Adrenal gland (tissue), 12 donors: ENCODE data around the gene NIPBL. TPM values are rescaled to one million over a fixed set of nuclear protein-coding genes. Genes with fewer than 3 reads are reported as not detected.

Source experiments
- DNase-seq, 7 donors: peaks; one replicate each; pipeline ENCODE4 v3.0.0-alpha.2; 2019 to 2020
- H3K27ac ChIP-seq, 5 donors: fragments of 200-600 bp; sonication (generic) in 4 of 5; 1 replicate in 3 of 5; 2 replicates in 2 of 5; pipeline versions ENCODE4 v1.5.1 to v1.8.0; 2016 to 2020; ENCODE audit warnings: mild to moderate bottlenecking in 1 of 5
- H3K27me3 ChIP-seq: fragments of 200-600 bp; 2 replicates; pipeline ENCODE4 v1.8.0; 2021
- H3K36me3 ChIP-seq, 2 donors: fragments of 200-600 bp; replicated peaks in 1 of 2; 1 replicate in 1 of 2; 2 replicates in 1 of 2; pipeline versions ENCODE4 v1.5.1 to v1.8.0; 2018 to 2022
- H3K4me1 ChIP-seq, 2 donors: fragments of 200-600 bp; replicated peaks in 1 of 2; 1 replicate in 1 of 2; 2 replicates in 1 of 2; pipeline versions ENCODE4 v1.5.1 to v1.8.0; 2018 to 2021
- H3K4me3 ChIP-seq, 4 donors: fragments of 200-600 bp; sonication (generic) in 3 of 4; one replicate each; pipeline ENCODE4 v1.5.1; 2016 to 2018
- H3K9me3 ChIP-seq, 3 donors: fragments of 200-600 bp; sonication (generic) in 1 of 3; replicated peaks in 1 of 3; 1 replicate in 2 of 3; 2 replicates in 1 of 3; pipeline versions ENCODE4 v1.5.1 to v1.8.0; 2016 to 2021
- POLR2A ChIP-seq, 2 donors: fragments of 450-650 bp; IDR thresholded peaks; one replicate each; pipeline ENCODE4 v1.6.1; 2017; ENCODE audit warnings: antibody characterized with exemption in 2 of 2, mild to moderate bottlenecking in 2 of 2, moderate library complexity in 1 of 2
- WGBS, 4 donors: extraction: QIAGEN DNeasy Blood & Tissue Kit in 2 of 4; methylation state at CpG; one replicate each; pipeline versions ENCODE4 v1.1.5 to v1.1.7; 2013 to 2017; 5-methylcytosine and 5-hydroxymethylcytosine counted together
- intact Hi-C, 2 donors: fragments of 100-400 bp; cut with DNase I; formaldehyde crosslinking; loops; one replicate each; pipeline versions ENCODE4 v1.14.1 to v1.15.0; 2022 to 2023
- polyA plus RNA-seq, 3 donors: library from polyadenylated mRNA; stranded (reverse); fragments of 200-250 nt in 2 of 3; fragments of 350-450 nt in 1 of 3; fragmentation: Illumina TruSeq in 1 of 3; extraction: RNeasy Lipid Tissue Mini Kit (QIAGEN cat#74804) in 1 of 3; gene quantifications; one replicate each; pipeline ENCODE4 v1.2.3, GENCODE V29; 2013 to 2014
- total RNA-seq, 9 donors: library from RNA; depleted of rRNA in 4 of 9; stranded (reverse); fragments of >200 nt in 4 of 9; fragments of 120-200 nt in 1 of 9; fragmentation: NEBNext Ultra II Directional in 1 of 9; extraction: Animal tissue kit (Norgen Biotek cat#: 25700) in 1 of 9; gene quantifications; one replicate each; pipeline versions ENCODE4 v1.1.0 to v1.2.4, GENCODE V29; 2013 to 2023
- TF ChIP-seq, protein P1 (sequence below), 6 experiments: fragments of 450-650 bp in 4 of 6; fragments of 200-600 bp in 2 of 6; sonication (generic) in 1 of 6; IDR thresholded peaks; 1 replicate in 5 of 6; 2 replicates in 1 of 6; pipeline versions ENCODE4 v1.5.1 to v1.8.0; 2016 to 2021; ENCODE audit warnings: antibody characterized with exemption in 6 of 6, mild to moderate bottlenecking in 2 of 6, moderate library complexity in 1 of 6
- donor health status: healthy with polysubstance abuse.
- donor health status: Bipolar disorder and iron deficiency.
- donor health status: DM: yes; HTN: yes; CAD: no.
- donor health status: DM: no; HTN: no; CAD: no.
- donor health status: DM: no; HTN: no; CAD: no.
- donor health status: DM: yes; HTN: yes; CAD: no.

The NIPBL gene
- total and polyA plus RNA-seq, 12 donors = 15.7 to 54.5 (median 41.9) TPM

DNA sequence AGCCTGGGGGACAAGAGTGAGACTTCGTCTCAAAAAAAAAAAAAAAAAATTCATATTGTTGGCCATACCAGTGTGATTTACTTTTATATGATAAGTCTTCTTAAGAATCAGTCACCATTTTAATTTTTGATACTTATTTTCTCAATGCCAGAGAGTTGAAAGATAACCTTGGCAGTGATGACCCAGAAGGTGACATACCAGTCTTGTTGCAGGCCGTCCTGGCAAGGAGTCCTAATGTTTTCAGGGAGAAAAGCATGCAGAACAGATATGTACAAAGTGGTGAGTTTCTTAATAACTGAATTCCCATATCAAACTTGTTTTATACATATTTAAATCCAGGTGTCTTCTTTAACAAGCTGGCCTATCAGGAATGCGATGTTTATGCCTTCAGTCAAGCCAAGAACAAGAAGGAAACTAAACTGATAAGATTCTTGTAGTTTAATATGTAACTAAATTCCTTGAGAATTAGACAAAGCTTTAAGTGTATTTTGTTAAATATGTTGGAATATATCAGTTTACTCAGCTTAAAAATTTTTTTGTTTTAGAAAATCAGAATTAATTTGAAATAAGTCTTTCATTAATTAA lies 81.5 kb downstream of the NIPBL start:
- Histone ChIP-seq H3K4me1 (peaks cover 0 to 20% of the 10 kb centered on the region in 2 donors), H3K27me3 (no peaks in the 10 kb centered on the region), H3K27ac (no peak overlapping the region), H3K36me3 (peaks cover 0 to 12% of the 10 kb centered on the region in 2 donors), H3K4me3 (no peak overlapping the region), H3K9me3 (no peaks in the 10 kb centered on the region)
- DNase-seq = peak in 3 of 7 donors; percentile 17 to 47 (median 24)
- intact Hi-C loops = no loop called here
- WGBS, 4 donors = 61 to 78% (median 66%) methylated on average over 3 of the region's 3 CpGs
- TF ChIP-seq, protein P1, sequence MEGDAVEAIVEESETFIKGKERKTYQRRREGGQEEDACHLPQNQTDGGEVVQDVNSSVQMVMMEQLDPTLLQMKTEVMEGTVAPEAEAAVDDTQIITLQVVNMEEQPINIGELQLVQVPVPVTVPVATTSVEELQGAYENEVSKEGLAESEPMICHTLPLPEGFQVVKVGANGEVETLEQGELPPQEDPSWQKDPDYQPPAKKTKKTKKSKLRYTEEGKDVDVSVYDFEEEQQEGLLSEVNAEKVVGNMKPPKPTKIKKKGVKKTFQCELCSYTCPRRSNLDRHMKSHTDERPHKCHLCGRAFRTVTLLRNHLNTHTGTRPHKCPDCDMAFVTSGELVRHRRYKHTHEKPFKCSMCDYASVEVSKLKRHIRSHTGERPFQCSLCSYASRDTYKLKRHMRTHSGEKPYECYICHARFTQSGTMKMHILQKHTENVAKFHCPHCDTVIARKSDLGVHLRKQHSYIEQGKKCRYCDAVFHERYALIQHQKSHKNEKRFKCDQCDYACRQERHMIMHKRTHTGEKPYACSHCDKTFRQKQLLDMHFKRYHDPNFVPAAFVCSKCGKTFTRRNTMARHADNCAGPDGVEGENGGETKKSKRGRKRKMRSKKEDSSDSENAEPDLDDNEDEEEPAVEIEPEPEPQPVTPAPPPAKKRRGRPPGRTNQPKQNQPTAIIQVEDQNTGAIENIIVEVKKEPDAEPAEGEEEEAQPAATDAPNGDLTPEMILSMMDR (IDR thresholded peaks at IDR 0.05) = no peak
- no peak for TF ChIP-seq POLR2A (IDR thresholded peaks at IDR 0.05)

DNA sequence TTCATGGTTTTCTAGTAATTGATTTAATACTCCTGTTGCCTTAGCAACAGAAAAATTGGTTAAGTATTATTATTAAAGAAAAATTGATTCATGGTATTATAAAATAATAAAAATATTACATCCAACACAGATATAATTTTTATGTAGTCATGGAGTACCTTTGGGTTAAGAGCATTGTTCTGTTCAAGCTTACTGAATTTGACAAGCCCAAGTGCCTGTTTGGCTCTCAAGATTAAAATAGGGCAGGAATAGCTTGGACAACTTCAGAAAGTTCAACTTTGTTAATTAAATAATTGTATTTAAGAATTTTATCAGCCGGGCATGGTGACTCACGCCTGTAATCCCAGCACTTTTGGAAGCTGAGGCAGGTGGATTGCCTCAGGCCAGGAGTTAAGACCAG lies 82.0 kb downstream of the NIPBL start:
- H3K4me3 ChIP-seq = no peak overlapping the region
- DNase-seq = no peak
- intact Hi-C loops = no loop called here
- H3K36me3 ChIP-seq = peaks cover 0 to 12% of the 10 kb centered on the region in 2 donors
- no peaks in the 10 kb centered on the region for H3K27me3 ChIP-seq
- 86 to 91% (median 88%) methylated on average over 2 of the region's 2 CpGs for WGBS, 4 donors
- H3K4me1 ChIP-seq = peaks cover 0 to 14% of the 10 kb centered on the region in 2 donors
- TF ChIP-seq, protein P1 (IDR thresholded peaks at IDR 0.05) = no peak
- no peak for TF ChIP-seq POLR2A (IDR thresholded peaks at IDR 0.05)
- H3K9me3 ChIP-seq = no peaks in the 10 kb centered on the region
- no peak overlapping the region for H3K27ac ChIP-seq

DNA sequence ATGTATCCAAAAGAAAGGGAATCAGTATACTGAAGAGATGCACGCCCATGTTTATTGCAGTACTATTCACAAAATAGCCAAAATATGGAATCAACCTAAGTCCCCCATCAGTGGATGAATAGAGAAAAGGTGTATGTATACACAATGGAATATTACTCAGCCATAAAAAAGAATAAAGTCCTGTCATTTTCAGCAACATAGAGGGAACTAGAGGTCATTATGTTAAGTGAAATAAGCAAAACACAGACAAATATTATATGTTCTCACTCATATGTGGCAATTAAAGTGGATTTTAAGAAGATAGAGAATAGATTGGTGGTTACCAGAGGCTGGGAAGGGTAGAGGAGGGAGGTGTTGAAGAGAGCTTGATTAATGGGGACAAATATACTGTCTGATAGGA lies 88.6 kb downstream of the NIPBL start:
- Histone ChIP-seq H3K36me3 (peaks cover 0 to 17% of the 10 kb centered on the region in 2 donors), H3K4me1 (no peaks in the 10 kb centered on the region), H3K4me3 (no peak overlapping the region), H3K9me3 (no peaks in the 10 kb centered on the region), H3K27ac (no peak overlapping the region), H3K27me3 (no peaks in the 10 kb centered on the region)
- TF ChIP-seq, protein P1 (IDR thresholded peaks at IDR 0.05) = no peak
- TF ChIP-seq POLR2A (IDR thresholded peaks at IDR 0.05) = no peak
- WGBS, 4 donors = 92 to 100% (median 100%) methylated on average over 1 of the region's 1 CpG
- intact Hi-C loops = no loop called here
- DNase-seq = no peak

DNA sequence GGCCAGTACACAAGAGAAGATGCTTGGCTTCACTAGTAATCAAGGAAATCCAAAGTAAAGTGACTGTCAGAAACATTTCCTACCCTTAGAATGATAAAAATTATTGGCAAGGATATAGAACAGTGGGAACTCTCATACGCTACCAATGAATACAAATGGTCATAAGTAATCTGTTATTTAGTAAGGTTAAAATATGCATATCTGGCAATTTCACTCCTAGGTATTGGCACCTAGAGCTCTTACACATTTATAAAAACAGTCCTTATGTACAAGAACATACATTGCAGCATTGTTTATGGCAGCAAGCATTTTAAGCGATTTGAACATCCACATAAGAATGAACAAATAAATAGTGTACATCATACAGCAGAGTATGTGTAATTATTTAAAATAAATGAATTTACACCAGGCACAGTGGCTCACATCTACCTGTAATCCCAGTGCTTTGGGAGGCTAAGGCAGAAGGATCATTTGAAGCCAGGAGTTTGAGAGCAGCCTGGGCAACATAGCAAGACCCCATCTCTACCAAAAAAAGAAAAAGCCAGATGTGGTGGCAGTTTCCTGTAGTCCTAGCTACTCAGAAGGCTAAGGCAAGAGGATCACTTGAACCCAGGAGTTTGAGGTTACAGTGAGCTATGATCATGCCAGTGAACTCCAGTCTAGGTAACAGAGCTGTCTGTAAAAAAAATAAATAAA lies 93.3 kb downstream of the NIPBL start:
- Histone ChIP-seq H3K36me3 (peaks cover 0 to 8% of the 10 kb centered on the region in 2 donors), H3K9me3 (no peaks in the 10 kb centered on the region), H3K27me3 (no peaks in the 10 kb centered on the region), H3K4me3 (no peak overlapping the region), H3K4me1 (no peaks in the 10 kb centered on the region), H3K27ac (no peak overlapping the region)
- intact Hi-C loops = no loop called here
- no peak for DNase-seq
- 92 to 98% (median 98%) methylated on average over 2 of the region's 2 CpGs for WGBS, 4 donors
- TF ChIP-seq, protein P1 (IDR thresholded peaks at IDR 0.05) = no peak
- no peak for TF ChIP-seq POLR2A (IDR thresholded peaks at IDR 0.05)
